NB4 (cell line): ENCODE measurements around the gene CRYZL1.

Experiments used
- POLR2A ChIP-seq: IDR thresholded peaks from 2 replicates; pipeline ENCODE4 v1.6.1; 2011; ENCODE audit warnings: mild to moderate bottlenecking; ENCODE audit not compliant: insufficient read length; ENCODE audit errors: extremely low read depth
- TF ChIP-seq, protein P1 (sequence below): IDR thresholded peaks from one replicate; pipeline ENCODE4 v1.5.1; 2012; ENCODE audit warnings: low read depth, low read length

DNA sequence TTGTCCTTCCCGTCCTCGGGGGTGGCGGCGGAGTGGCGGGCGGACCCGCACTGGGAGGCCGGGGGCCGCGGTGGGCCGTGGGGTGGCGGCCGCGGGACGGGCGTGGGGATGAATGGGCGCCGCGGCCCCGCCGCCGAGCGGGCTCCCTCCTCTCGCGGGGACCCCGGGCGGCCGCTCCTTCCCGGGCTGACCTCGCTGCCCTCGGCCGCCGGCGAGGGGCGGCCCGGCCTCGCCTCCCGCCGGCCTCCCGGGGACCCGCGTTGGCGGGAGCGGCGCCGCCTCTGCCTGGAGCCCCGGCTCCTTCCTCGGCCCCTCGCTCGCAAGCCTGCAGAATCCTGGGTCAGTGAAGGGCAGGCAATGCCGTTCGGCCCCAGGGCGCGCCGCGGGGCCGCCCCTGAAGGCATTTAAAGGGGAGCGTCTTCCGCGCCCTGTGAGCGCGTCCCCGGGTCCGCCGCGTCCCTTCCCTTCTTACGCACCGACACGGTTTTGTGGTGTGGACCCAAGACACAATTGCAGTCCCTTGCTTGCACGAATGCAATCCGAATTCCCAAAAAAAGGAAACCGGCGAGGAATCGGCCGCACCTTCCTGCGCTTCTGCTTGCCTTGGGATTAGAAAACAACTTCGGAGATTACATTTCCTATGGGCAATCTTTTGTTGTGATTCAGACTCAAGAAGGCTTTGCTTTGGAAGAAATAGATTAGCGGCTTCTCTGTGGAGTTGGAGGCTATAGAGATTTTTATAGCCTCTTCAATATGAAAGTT lies 1.5 kb upstream of the CRYZL1 start:
- TF ChIP-seq, protein P1, sequence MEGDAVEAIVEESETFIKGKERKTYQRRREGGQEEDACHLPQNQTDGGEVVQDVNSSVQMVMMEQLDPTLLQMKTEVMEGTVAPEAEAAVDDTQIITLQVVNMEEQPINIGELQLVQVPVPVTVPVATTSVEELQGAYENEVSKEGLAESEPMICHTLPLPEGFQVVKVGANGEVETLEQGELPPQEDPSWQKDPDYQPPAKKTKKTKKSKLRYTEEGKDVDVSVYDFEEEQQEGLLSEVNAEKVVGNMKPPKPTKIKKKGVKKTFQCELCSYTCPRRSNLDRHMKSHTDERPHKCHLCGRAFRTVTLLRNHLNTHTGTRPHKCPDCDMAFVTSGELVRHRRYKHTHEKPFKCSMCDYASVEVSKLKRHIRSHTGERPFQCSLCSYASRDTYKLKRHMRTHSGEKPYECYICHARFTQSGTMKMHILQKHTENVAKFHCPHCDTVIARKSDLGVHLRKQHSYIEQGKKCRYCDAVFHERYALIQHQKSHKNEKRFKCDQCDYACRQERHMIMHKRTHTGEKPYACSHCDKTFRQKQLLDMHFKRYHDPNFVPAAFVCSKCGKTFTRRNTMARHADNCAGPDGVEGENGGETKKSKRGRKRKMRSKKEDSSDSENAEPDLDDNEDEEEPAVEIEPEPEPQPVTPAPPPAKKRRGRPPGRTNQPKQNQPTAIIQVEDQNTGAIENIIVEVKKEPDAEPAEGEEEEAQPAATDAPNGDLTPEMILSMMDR, result no peak
- TF ChIP-seq POLR2A, result no peak
